ENCODE data around the gene APEX2.
"Not testable (repeated sequence)": the region's sequence is repeated elsewhere in the genome, so short reads cannot be mapped to it uniquely, and the experiment has no call there.

The APEX2 gene

GRCh38 chrX:55026143-55026542 is 26.0 kb downstream of the APEX2 start:
- FAIRE-seq (no peak), DNase-seq (ENCODE audit: insufficient read length) (no peak)
- TF ChIP-seq POLR2A (IDR thresholded peaks at IDR 0.05; ENCODE audit: low read depth, low read length) (no peak), POLR2AphosphoS5 (IDR thresholded peaks at IDR 0.05; ENCODE audit: low read depth, low read length) (no peak), TAF1 (IDR thresholded peaks at IDR 0.05; ENCODE audit: borderline replicate concordance, low read depth, low read length) (no peak)

- DNase-seq (ENCODE audit: insufficient read length) (no peak), FAIRE-seq (no peak)
- TF ChIP-seq POLR2AphosphoS5 (IDR thresholded peaks at IDR 0.05; ENCODE audit: low read depth, low read length) (no peak), POLR2A (IDR thresholded peaks at IDR 0.05; ENCODE audit: low read depth, low read length) (no peak), TAF1 (IDR thresholded peaks at IDR 0.05; ENCODE audit: borderline replicate concordance, low read depth, low read length) (no peak)
Observed at GRCh38 chrX:55026840-55027239, 26.7 kb downstream of the APEX2 start.

- TF ChIP-seq TAF1 (IDR thresholded peaks at IDR 0.05; ENCODE audit: borderline replicate concordance, low read depth, low read length): no peak
- no peak for TF ChIP-seq POLR2A (IDR thresholded peaks at IDR 0.05; ENCODE audit: low read depth, low read length)
- TF ChIP-seq POLR2AphosphoS5 (IDR thresholded peaks at IDR 0.05; ENCODE audit: low read depth, low read length): no peak
- DNase-seq (ENCODE audit: insufficient read length) (no peak), FAIRE-seq (no peak)
Observed at GRCh38 chrX:55028040-55028439, 27.9 kb downstream of the APEX2 start.

GRCh38 chrX:55028611-55029010 is 28.4 kb downstream of the APEX2 start:
- no peak for FAIRE-seq
- no peak for DNase-seq (ENCODE audit: insufficient read length)
- TF ChIP-seq POLR2A (IDR thresholded peaks at IDR 0.05; ENCODE audit: low read depth, low read length) (no peak), POLR2AphosphoS5 (IDR thresholded peaks at IDR 0.05; ENCODE audit: low read depth, low read length) (no peak), TAF1 (IDR thresholded peaks at IDR 0.05; ENCODE audit: borderline replicate concordance, low read depth, low read length) (no peak)

- FAIRE-seq: no peak
- TF ChIP-seq POLR2AphosphoS5 (IDR thresholded peaks at IDR 0.05; ENCODE audit: low read depth, low read length) (no peak), TAF1 (IDR thresholded peaks at IDR 0.05; ENCODE audit: borderline replicate concordance, low read depth, low read length) (no peak), POLR2A (IDR thresholded peaks at IDR 0.05; ENCODE audit: low read depth, low read length) (no peak)
- DNase-seq (ENCODE audit: insufficient read length): no peak
Observed at GRCh38 chrX:55029291-55029690, 29.1 kb downstream of the APEX2 start.

- TF ChIP-seq TAF1 (IDR thresholded peaks at IDR 0.05; ENCODE audit: borderline replicate concordance, low read depth, low read length) (no peak), POLR2A (IDR thresholded peaks at IDR 0.05; ENCODE audit: low read depth, low read length) (no peak), POLR2AphosphoS5 (IDR thresholded peaks at IDR 0.05; ENCODE audit: low read depth, low read length) (no peak)
- DNase-seq (ENCODE audit: insufficient read length): no peak
- no peak for FAIRE-seq
Observed at GRCh38 chrX:55030271-55031205, 30.4 kb downstream of the APEX2 start, which contains the start of gene ALAS2. TSS of gene ALAS2 (minus strand) at chrX:55030977. CDS start at chrX:55026000, 4,977 bp downstream.

GRCh38 chrX:55033429-55033828 is 33.3 kb downstream of the APEX2 start:
- DNase-seq (ENCODE audit: insufficient read length) (no peak), FAIRE-seq (no peak)
- TF ChIP-seq POLR2A (IDR thresholded peaks at IDR 0.05; ENCODE audit: low read depth, low read length) (no peak), POLR2AphosphoS5 (IDR thresholded peaks at IDR 0.05; ENCODE audit: low read depth, low read length) (no peak), TAF1 (IDR thresholded peaks at IDR 0.05; ENCODE audit: borderline replicate concordance, low read depth, low read length) (no peak)

- TF ChIP-seq TAF1 (IDR thresholded peaks at IDR 0.05; ENCODE audit: borderline replicate concordance, low read depth, low read length) (no peak), POLR2A (IDR thresholded peaks at IDR 0.05; ENCODE audit: low read depth, low read length) (no peak), POLR2AphosphoS5 (IDR thresholded peaks at IDR 0.05; ENCODE audit: low read depth, low read length) (no peak)
- FAIRE-seq: no peak
- no peak for DNase-seq (ENCODE audit: insufficient read length)
Observed at GRCh38 chrX:55039471-55039870, 39.3 kb downstream of the APEX2 start.

- no peak for FAIRE-seq
- no peak for DNase-seq (ENCODE audit: insufficient read length)
- TF ChIP-seq POLR2A (IDR thresholded peaks at IDR 0.05; ENCODE audit: low read depth, low read length): no peak
- no peak for TF ChIP-seq POLR2AphosphoS5 (IDR thresholded peaks at IDR 0.05; ENCODE audit: low read depth, low read length)
- TF ChIP-seq TAF1 (IDR thresholded peaks at IDR 0.05; ENCODE audit: borderline replicate concordance, low read depth, low read length): no peak
Observed at GRCh38 chrX:55041514-55041913, 41.4 kb downstream of the APEX2 start.

GRCh38 chrX:55050599-55050998 is 50.4 kb downstream of the APEX2 start:
- FAIRE-seq; DNase-seq (ENCODE audit: insufficient read length): not testable (repeated sequence)

- no peak for TF ChIP-seq POLR2A (IDR thresholded peaks at IDR 0.05; ENCODE audit: low read depth, low read length)
- no peak for TF ChIP-seq TAF1 (IDR thresholded peaks at IDR 0.05; ENCODE audit: borderline replicate concordance, low read depth, low read length)
- no peak for TF ChIP-seq POLR2AphosphoS5 (IDR thresholded peaks at IDR 0.05; ENCODE audit: low read depth, low read length)
Observed at GRCh38 chrX:55056820-55057674, 56.9 kb downstream of the APEX2 start.

More at GRCh38 chrX:55056820-55057674, 56.9 kb downstream of the APEX2 start:
- FAIRE-seq: no peak
- no peak for DNase-seq (ENCODE audit: insufficient read length)
